Nasal cavity respiratory epithelium epithelial cell of viscerocranial mucosa (primary cell): Measurements from ENCODE around the gene BEND2. TPM values are rescaled to one million over a fixed set of nuclear protein-coding genes. Genes with fewer than 3 reads are reported as not detected.

Experiments used
- total RNA-seq: library from RNA; depleted of rRNA; stranded (reverse); fragments of >200 nt; gene quantifications from 2 replicates; pipeline ENCODE4 v1.2.3, GENCODE V29; 2014

The BEND2 gene
- not detected in 2 replicates for total RNA-seq

GRCh38 chrX:18220786-18221185 is at the start of gene BEND2:
Gene BEND2, minus strand, starts transcription at chrX:18220886. Its CDS starts 136 bp downstream, at chrX:18220750.

Other genes starting within 250 kb of the BEND2 start
- 0.43 and 1.0 TPM in 2 replicates for gene SCML2, start 133.8 kb upstream of the BEND2 start, total RNA-seq
- gene CDKL5, start 204.7 kb upstream of the BEND2 start, total RNA-seq, result 5.8 and 7.3 TPM in 2 replicates